ENCODE results near the gene ACO2. TPM values are rescaled to one million over a fixed set of nuclear protein-coding genes. Genes with fewer than 3 reads are reported as not detected.

ACO2 gene
- total RNA-seq, 2 experiments from 2014 or later, result 69.5 to 71.9 TPM

GRCh38 chr22:41471568-41471967, 2.7 kb downstream of the ACO2 start:
- H3K36me3 Mint-ChIP-seq (ENCODE audit: low read depth), result peaks cover 41% of the 10 kb centered on the region
- CTCF ChIA-PET, result no interaction called here
- Histone ChIP-seq H3K27me3 (ENCODE audit: control insufficient read depth in 1 of 2, insufficient read depth in 2 of 2, low read length in 2 of 2) (no peaks in the 10 kb centered on the region), H3K9me3 (ENCODE audit: control insufficient read depth in 1 of 2, insufficient read depth in 1 of 2, low read length in 2 of 2) (no peaks in the 10 kb centered on the region), H3K4me3 (ENCODE audit: low read length) (no peak overlapping the region), H3K36me3 (ENCODE audit: insufficient read depth, low read length) (peaks cover 27% of the 10 kb centered on the region), H3K4me1 (ENCODE audit: insufficient read depth, low read length) (peaks cover 30% of the 10 kb centered on the region), H3K27ac (ENCODE audit: low read depth in 1 of 2, low read length in 2 of 2) (no peak overlapping the region)
- DNase-seq, result no peak
- H3K4me3 Mint-ChIP-seq, result peak overlapping the region; percentile 43
- POLR2A ChIA-PET, result interaction anchor here (1.5 kb wide), 1 partner anchor 23 kb away, joined by 3 read pairs; no protein-coding TSS in a partner anchor
- H3K4me1 Mint-ChIP-seq (ENCODE audit: low read depth), result peaks cover 56% of the 10 kb centered on the region
- no peak for TF ChIP-seq CTCF (IDR thresholded peaks at IDR 0.05)
- H3K27me3 Mint-ChIP-seq, result no peaks in the 10 kb centered on the region
- H3K27ac Mint-ChIP-seq, result peak overlapping the region; percentile 57
- no peak for ATAC-seq (ENCODE audit: poor library complexity)
- no peaks in the 10 kb centered on the region for H3K9me3 Mint-ChIP-seq
- intact Hi-C loops (cut with DNase I, micrococcal nuclease), result no loop called here

- intact Hi-C loops (cut with DNase I, micrococcal nuclease), result loop anchor here in 1 of 2 experiments (5.0 kb wide), 1 partner anchor 47 kb away; no protein-coding TSS in a partner anchor
- no peaks in the 10 kb centered on the region for H3K27me3 ChIP-seq (ENCODE audit: control insufficient read depth in 1 of 2, insufficient read depth in 2 of 2, low read length in 2 of 2)
- no peaks in the 10 kb centered on the region for H3K9me3 ChIP-seq (ENCODE audit: control insufficient read depth in 1 of 2, insufficient read depth in 1 of 2, low read length in 2 of 2)
- no peak overlapping the region for H3K27ac ChIP-seq (ENCODE audit: low read depth in 1 of 2, low read length in 2 of 2)
- no peak overlapping the region for H3K4me3 Mint-ChIP-seq
- H3K27ac Mint-ChIP-seq, result no peak overlapping the region
- CTCF ChIA-PET, result interaction anchor here (0.7 to 1.5 kb wide), 3 partner anchors 69 to 688 kb away, joined by 3 to 4 read pairs (median 4); no protein-coding TSS in a partner anchor
- H3K4me1 ChIP-seq (ENCODE audit: insufficient read depth, low read length), result peaks cover 10% of the 10 kb centered on the region
- POLR2A ChIA-PET, result no interaction called here
- no peaks in the 10 kb centered on the region for H3K27me3 Mint-ChIP-seq
- no peak for TF ChIP-seq CTCF (IDR thresholded peaks at IDR 0.05)
- no peaks in the 10 kb centered on the region for H3K9me3 Mint-ChIP-seq
- DNase-seq, result no peak
- peaks cover 37% of the 10 kb centered on the region for H3K4me1 Mint-ChIP-seq (ENCODE audit: low read depth)
- peaks cover 18% of the 10 kb centered on the region for H3K36me3 Mint-ChIP-seq (ENCODE audit: low read depth)
- H3K36me3 ChIP-seq (ENCODE audit: insufficient read depth, low read length), result peaks cover 27% of the 10 kb centered on the region
- no peak overlapping the region for H3K4me3 ChIP-seq (ENCODE audit: low read length)
- ATAC-seq (ENCODE audit: poor library complexity), result no peak
Measured at GRCh38 chr22:41474872-41475451, 6.0 kb downstream of the ACO2 start.

- peaks cover 41% of the 10 kb centered on the region for H3K4me1 Mint-ChIP-seq (ENCODE audit: low read depth)
- ATAC-seq (ENCODE audit: poor library complexity), result no peak
Measured at GRCh38 chr22:41478473-41478872, 9.6 kb downstream of the ACO2 start.

More at GRCh38 chr22:41478473-41478872, 9.6 kb downstream of the ACO2 start:
- no peak for TF ChIP-seq CTCF (IDR thresholded peaks at IDR 0.05)
- Histone ChIP-seq H3K36me3 (ENCODE audit: insufficient read depth, low read length) (peaks cover 35% of the 10 kb centered on the region), H3K27me3 (ENCODE audit: control insufficient read depth in 1 of 2, insufficient read depth in 2 of 2, low read length in 2 of 2) (no peaks in the 10 kb centered on the region), H3K4me1 (ENCODE audit: insufficient read depth, low read length) (peaks cover 16% of the 10 kb centered on the region), H3K27ac (ENCODE audit: low read depth in 1 of 2, low read length in 2 of 2) (no peak overlapping the region), H3K4me3 (ENCODE audit: low read length) (no peak overlapping the region), H3K9me3 (ENCODE audit: control insufficient read depth in 1 of 2, insufficient read depth in 1 of 2, low read length in 2 of 2) (no peaks in the 10 kb centered on the region)
- ChIA-PET CTCF (interaction anchor here (1.0 kb wide), 1 partner anchor 75 kb away, joined by 3 read pairs; no protein-coding TSS in a partner anchor), POLR2A (interaction anchor here (1.1 kb wide), 1 partner anchor 10 kb away, joined by 4 read pairs; the partner anchor contains the start of genes ACO2 and PHF5A)
- Mint-ChIP-seq H3K36me3 (ENCODE audit: low read depth) (peaks cover 10% of the 10 kb centered on the region), H3K27ac (no peak overlapping the region), H3K27me3 (no peaks in the 10 kb centered on the region), H3K9me3 (no peaks in the 10 kb centered on the region), H3K4me3 (no peak overlapping the region)
- intact Hi-C loops (cut with DNase I, micrococcal nuclease), result loop anchor here in 1 of 2 experiments (5.0 kb wide), 1 partner anchor 44 kb away; no protein-coding TSS in a partner anchor
- DNase-seq, result no peak

Measured in CD4-positive, alpha-beta T cell (primary cell).